Fibroblast of upper back skin (primary cell): ENCODE results near the gene RABEP2.
"Not testable (repeated sequence)": the region's sequence is repeated elsewhere in the genome, so short reads cannot be mapped to it uniquely, and the experiment has no call there.

Experiments
- DNase-seq: peaks from one replicate; pipeline ENCODE4 v3.0.0-alpha.2; 2013

The RABEP2 gene

DNA sequence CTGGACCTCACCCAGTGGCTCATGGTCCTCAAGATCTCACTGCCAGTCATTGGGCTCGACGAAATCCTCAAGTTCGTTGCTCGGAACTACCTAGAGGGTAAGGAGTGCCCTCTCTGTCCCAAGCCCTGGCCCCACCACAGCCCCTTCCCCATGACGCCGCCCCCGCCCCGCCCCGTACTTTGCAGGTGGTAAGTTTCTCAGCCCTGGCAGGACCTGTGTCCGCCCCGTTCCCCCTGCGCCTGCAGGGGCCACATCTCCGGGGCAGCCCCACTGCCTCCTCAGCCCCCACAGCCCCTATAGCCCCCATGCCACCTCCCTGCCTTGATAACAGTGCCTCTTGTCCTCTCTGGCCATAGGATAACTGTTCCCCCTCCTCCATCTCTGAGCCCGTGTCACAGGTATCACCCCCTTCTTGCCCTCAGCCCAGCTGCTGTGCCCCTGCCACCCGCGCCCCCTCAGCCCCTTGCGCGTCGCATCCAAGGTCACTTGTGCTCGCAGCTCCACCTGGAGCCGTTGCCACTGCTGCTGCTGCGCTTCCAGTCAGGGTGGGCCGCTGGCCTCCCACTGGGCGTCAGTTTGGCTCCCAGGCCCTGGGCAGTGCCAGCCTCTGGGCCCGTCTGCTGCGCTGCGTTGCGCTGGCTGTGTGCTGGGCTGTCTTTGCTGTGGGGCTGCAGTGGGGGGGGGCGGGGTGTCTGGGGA, 21.5 kb downstream of the RABEP2 start:
- DNase-seq, result no peak

DNA sequence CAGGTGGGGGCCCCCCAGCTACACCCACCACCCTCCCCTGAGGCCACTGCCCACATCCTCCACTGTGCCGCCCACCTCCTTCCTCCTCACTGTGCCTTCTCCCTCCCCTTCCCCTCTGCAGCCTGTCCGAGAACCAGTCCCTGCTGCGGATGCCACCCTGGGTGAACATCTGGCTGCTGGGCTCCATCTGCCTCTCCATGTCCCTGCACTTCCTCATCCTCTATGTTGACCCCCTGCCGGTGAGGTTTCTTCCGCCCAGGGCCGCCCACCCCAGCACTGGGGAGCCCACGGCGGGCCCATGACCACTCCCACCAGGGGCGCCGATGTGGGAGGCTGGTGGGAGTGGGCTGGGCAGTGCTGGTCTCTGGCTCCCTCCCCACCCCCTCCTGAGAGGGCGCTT, 22.1 kb downstream of the RABEP2 start:
- no peak for DNase-seq

DNA sequence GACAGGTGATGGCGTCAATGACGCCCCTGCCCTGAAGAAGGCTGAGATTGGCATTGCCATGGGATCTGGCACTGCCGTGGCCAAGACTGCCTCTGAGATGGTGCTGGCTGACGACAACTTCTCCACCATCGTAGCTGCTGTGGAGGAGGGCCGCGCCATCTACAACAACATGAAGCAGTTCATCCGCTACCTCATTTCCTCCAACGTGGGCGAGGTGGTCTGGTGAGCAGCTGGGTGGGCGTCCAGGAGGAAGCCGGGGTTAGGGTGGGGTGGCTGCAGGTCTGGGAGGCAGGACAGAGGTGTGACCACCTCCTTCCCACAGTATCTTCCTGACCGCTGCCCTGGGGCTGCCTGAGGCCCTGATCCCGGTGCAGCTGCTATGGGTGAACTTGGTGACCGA, 23.2 kb downstream of the RABEP2 start:
- DNase-seq, result no peak

DNA sequence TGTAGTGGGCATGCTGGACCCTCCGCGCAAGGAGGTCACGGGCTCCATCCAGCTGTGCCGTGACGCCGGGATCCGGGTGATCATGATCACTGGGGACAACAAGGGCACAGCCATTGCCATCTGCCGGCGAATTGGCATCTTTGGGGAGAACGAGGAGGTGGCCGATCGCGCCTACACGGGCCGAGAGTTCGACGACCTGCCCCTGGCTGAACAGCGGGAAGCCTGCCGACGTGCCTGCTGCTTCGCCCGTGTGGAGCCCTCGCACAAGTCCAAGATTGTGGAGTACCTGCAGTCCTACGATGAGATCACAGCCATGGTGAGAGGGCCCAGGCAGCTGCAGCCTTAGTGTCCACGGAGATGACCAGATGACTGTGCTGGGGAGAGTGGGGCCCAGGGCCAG, 24.4 kb downstream of the RABEP2 start:
- DNase-seq, result no peak

DNA sequence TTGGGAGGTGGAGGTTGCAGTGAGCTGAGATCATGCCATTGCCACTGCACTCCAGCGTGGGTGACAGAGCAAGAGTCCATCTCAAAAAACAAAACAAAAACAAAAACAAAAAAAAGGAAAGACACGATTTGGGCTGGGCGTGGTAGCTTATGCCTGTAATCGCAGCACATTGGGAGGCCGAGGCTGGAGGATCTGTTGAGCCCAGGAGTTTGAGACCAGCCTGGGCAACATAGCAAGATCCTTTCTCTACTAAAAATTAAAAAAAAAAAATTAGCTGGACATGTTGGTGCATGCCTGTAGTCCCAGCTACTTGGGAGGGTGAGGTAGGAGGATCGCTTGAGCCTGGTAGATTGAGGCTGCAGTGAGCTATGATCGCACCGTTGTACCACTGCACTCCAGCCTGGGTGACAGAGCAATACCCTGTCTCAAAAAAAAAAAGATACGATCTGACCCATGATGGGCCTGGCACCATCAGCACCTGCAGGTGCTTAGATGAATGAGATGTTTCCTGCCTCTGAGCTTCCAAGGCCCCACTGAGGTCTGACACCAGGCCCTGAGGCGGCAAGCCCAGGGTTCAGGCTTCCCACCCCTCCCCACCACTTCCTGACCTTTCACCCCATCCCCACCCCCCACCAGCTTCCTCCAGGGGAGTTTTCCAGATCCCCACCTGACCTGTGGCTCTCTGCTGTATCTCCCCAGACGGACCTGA, 25.0 kb downstream of the RABEP2 start:
- no peak for DNase-seq

DNA sequence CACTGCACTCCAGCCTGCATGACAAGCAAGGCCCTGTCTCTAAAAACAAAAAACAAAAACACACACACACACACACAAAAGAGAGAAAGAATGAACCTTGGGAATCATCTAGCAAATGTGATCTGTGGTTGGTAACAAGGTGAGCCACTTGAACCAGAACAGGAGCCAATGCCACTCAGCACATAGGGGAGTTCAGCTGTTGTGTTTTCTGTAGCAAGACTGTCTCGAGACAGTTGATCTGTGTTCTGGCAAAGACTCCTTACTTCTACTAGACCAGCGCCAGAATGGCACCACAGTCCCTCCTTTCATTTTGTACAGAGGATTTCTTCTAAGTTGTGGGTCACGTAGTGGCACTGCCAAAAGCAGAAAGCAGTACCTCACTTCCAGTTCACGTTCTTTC, 26.1 kb downstream of the RABEP2 start:
- DNase-seq, result no peak

DNA sequence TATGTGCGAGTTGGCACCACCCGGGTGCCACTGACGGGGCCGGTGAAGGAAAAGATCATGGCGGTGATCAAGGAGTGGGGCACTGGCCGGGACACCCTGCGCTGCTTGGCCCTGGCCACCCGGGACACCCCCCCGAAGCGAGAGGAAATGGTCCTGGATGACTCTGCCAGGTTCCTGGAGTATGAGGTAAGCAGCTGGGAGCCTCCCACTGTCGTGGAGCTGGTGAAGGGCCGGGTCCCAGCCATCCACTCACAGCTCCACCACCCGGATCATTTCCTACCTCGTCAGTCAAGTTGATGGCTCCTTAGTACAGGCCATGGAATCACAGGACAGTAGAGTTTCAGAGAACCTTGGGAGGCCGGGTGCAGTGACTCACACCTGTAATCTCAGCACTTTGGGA, 26.8 kb downstream of the RABEP2 start:
- no peak for DNase-seq

DNA sequence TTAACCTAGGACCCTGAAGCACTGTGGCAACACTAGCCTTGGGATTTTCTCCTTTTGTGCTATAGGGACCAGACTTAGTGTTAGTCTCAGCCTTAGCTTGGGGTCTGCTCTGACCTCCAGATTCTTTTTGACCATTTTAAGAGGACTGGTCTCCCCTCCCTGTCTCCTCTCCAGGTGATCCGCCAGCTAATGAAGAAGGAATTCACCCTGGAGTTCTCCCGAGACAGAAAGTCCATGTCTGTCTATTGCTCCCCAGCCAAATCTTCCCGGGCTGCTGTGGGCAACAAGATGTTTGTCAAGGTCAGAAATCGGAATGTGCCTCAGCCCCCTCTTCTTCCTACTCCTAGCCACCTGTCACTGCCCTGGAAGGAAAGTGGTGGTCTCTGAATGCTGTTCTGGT, 27.2 kb downstream of the RABEP2 start:
- DNase-seq, result no peak

DNA sequence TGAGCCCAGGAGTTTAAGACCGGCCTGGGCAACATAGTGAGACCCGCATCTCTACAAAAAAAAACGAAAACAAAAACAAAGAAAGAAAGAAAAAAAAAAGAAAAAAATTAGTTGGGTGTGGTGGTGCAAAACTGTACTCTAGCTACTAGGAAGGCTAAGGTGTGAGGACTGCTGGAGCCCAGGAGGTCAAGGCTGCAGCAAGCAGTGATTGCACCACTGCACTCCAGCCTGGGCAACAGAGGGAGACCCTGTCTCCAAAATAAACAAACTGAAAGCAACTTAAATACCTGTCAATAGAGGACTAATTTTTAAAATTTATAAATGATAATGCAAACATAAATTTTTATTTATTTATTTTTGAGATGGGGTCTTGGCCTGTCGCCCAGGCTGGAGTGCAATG, 29.4 kb downstream of the RABEP2 start:
- DNase-seq, result no peak

DNA sequence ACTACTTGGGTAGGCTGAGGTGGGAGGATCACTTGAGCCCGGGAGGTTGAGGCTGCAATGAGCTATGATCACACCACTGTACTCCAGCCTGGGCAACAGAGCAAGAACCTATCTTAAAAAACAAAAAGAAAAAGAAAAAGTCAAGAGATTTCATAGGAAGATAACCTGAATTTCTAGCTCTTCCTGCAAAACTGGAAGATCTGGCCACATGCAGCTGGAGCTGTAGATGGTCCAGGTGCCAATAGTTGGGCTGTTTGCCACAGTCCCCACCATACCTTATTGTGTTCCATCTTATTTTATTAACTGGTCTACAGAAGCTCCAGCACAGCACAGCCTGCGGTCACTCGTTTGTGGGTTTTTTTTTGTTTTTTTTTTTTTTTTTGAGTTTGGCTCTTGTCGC, 31.7 kb downstream of the RABEP2 start:
- no peak for DNase-seq

DNA sequence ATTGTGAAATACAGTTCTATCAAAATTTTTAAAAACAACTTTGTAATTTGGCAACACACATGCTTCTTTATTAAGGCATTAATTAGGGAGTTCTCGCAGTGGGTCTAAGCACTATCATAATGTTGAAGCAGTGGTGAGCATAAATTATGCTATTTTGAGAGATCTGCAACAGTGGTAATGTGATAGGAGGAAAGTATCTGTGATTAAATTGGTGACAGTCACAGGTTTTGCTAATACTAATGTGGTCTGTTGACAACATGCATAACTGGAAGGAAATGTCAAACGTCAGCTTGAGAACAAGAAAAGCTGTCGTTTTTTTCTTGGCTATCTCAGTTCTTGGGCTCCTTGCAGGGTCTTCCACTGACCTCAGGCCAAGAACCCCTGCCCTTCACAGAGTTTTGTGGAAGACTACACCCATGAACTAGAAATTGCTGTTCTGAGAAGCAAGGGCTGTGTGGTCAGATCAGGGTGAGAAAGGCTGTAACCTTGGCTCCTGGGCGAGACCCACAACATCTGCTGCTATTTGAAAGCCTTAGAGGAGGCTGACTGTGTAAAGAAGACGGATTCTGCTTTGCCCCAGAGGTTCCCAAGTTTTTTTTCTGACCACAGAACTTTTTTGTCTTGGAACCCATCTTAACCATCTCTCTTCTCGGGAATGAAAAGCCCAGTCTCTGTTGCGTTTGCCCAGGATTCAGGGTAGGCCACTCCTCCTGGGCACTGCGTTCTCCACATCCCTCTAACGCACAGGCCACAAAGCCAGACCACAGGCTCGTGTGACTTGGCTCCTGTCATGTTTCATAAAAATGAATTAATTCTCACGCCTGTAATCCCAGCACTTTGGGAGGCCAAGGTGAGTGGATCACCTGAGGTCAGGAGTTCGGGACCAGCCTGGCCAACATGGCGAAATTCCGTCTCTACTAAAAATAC, 32.8 kb downstream of the RABEP2 start:
- DNase-seq, result no peak

DNA sequence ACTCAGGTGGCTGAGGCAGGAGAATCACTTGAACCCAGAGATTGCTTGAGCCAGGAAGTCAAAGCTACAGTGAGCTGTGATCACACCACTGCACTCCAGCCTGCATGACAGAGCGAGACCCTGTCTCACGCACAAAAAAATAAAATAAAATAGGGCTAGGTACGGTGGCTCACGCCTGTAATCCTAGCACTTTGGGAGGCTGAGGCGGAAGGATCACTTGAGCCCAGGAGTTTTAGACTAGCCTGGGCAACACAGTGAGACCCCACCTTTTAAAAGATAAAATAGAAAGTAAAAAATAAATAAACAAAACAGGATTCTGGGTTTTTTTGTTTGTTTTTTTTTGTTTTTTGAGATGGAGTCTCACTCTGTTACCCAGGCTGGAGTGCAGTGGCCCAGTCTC, 34.7 kb downstream of the RABEP2 start:
- not testable (repeated sequence) for DNase-seq

DNA sequence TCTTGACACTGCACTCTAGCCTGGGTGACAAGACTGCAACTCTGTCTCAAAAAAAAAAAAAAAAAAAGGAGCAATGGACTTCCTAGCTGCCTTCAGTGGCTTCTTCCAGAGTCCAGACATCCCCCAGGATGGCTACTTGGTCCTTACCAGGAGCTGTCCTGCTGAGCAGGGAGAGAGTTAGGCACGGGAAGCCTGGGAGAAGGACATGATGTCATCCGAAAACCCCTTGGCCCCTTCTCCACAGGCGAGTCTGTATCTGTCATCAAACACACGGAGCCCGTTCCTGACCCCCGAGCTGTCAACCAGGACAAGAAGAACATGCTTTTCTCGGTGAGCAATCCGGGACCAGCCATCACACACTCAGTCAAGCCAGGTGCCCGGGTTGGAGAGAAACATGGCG, 38.1 kb downstream of the RABEP2 start:
- DNase-seq, result no peak

DNA sequence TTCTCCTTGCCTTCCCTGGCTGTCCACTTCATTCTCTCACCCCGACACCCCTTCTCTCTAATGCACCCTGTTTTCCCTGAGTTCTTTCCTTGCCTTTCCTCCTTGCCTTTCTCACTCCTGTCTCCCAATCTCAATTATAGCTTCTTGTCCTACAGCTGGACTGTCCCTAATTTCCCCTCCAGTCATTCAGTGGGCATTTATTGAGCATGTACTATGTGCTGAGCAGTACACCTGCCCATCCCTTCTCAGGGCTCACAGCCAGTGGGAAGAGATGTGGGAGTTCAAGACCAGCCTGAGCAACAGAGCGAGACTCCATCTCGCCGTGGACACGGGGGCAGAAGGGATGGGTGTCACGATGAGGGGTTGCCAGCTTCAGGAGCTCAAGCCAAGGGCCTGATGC, 41.0 kb downstream of the RABEP2 start:
- DNase-seq, result no peak

DNA sequence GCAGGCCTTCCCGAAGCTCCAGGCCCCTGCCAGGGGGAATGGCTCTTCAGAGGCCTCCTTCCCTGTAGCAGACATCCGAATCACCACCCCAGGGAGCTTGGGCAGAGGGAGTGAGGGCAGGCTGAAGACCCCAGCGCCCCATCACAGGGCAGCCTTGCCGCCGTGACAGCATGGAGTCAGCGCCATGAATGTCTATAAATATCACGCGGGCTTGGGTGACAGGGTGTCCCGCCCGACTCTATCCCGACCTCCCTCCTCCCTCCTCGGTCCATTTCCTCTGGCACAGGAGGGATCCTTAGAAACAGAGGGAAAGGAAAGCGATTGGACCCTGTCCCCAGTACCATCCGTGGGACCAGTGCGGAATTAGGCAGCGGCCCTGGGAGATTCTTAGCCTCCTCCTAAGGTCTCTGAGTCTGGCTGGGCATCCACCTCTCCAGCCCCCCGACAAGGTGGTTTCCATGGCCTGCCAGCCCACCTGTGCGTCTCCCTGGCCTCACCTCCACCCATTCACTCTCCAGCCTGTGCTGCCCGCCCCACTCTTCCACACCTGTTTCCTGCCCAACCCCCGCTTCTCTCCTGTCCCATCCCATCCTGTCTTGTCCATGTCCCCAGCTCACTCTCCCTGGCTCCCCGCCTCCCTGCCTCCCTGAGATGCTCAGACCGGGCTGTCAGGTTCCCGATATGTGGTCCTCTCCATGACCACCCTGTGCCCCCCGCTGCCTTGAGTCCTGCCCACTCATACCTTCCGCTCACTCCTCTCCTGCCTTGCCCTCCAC, 41.6 kb downstream of the RABEP2 start:
- DNase-seq, result no peak

DNA sequence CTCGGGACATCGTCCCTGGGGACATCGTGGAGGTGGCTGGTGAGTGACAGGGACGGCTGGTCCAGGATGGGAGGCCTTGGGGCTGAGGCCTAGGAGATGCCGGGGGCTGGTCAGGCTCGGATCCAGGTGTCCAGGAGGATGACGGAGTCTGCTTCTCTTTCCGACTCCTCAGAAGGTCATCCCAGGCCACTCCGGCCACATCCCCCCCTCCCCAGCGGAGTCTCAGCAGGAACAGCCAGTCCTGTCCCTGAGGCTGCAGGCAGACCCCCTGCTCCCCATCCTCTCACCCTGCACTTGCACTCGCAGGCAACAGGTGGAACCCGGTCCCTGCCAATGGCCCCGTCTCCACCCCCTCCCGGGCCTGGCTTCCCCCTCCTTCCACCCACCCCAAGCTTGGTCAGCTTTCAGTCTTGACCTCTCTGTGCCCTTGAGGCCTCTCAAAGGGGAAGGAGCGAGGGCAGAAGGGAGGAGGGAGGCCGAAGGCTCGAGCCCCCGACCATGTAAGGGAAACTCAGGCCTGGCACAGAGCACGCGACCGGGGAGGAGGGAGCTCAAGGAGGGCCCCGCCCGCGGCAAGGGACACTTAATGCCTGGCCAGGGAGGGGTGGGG, 42.4 kb downstream of the RABEP2 start:
- DNase-seq, result no peak

DNA sequence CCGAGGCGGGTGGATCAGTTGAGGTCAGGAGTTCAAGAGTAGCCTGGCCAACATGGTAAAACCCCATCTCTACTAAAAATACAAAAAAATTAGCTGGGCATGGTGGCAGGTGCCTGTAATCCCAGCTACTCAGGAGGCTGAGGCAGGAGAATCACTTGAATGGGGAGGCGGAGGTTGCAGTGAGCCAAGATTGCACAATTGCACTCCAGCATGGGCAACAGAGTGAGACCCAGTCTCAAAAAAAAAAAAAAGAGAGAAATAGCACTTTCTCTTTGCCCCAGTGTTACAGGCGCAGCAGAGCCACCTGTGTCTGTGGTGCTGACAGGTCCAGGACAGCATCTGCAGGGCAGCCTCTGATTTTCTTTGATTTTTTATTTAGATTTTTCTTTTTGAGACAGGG, 43.5 kb downstream of the RABEP2 start:
- DNase-seq, result not testable (repeated sequence)

DNA sequence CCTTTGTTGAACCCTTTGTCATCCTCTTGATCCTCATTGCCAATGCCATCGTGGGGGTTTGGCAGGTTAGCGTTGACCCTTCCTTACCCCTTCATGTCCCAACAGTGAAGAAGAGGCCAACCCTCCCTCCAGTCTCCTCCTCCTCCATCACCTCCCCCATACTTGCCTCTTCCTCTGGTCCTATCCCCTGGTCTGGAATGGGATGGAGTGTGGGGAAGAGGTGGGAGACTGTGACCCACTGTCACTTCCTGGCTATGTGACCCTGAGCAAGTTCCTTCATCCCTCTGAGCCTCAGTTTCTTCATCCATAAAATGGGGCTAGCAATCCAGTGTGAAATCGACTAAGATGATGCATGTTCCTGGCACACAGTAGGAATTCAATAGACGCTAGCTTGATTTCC, 44.1 kb downstream of the RABEP2 start:
- DNase-seq, result no peak

DNA sequence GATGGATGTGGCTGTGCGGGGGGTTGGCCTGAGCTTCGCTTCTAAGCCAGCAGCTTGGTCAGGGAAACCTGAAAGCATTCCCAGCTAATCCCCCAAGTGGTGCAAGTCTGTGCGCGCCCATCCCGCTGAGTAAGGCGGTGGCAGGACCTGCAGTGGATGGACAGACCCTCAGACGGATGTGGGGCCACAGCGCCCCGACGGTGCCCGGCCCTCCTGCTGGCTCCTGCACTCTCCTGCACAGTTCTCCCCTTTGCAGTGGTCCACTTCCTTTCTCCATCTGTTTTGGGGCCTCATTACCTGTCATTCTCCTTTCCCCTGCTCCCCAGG, 44.5 kb downstream of the RABEP2 start:
- DNase-seq, result no peak

DNA sequence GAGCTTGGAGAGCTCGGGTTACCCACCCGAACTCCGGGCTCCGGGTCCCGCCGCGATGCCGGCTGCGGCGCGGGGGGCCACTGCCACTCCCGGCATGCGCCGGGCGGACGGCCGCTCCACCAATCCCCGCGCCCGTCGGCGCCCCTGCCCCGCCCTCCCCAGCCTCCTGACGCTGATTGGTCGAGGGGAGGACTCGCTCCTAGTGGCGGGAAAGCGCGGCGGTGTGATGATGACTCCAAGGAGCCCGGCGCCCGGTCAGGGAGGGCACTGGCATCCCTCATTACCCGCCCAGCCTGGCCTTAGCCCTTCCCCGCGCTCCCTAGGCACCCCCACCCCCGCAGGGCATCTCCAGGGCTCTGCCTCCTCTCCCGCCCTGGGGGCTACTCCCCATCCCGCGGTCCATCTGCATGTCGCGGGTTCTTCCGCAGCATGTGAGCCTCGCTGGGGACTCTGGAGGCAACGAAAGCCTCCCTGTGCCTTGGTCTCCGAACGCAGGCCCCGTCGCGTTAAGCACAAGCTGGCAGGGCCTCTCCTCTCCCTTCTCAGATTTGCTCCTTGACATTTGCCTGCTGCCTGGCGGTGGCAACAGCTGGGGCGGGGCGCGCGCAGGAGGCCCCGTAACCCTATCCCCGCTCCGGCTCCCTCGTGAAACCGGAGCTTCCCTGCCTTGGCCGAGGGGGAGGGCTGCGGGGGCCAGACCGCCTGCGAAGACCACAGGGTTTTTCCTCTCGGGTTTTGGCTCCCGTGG, 45.0 kb downstream of the RABEP2 start:
- DNase-seq, result peak; percentile 80

DNA sequence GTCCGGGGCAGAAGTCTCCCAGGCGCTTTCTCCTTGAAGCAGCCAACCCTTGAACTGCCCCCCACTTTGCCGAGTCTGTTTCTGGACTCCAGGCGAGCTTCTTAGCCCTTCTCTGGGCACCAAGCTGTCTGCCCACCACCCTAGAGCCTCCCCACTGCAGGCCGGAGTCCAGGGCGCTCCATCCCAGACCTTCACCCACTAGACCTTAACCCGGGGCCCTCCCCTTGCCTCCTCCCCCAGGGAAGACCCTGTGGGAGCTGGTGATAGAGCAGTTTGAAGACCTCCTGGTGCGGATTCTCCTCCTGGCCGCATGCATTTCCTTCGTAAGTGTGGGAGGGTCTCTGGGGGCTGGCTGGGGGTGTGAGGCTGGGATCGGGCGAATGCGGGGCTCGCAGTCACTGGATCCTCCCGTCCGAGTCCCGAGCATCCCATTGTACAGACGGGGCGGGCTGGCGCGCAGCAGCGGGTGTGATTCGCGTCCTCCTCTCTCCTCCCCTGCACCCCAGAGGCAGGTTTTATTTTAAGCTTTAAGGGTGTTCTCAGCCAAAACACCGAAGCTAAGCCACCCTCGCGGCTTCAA, 45.7 kb downstream of the RABEP2 start:
- no peak for DNase-seq
